ENCODE data around the gene FKRP. TPM values are rescaled to one million over a fixed set of nuclear protein-coding genes. Genes with fewer than 3 reads are reported as not detected.
A peak's percentile ranks its signal among the peaks of the same experiment; 100 is the strongest.

FKRP gene
- total and polyA plus RNA-seq, 9 donors: 10.7 to 24.4 (median 18.7) TPM

DNA sequence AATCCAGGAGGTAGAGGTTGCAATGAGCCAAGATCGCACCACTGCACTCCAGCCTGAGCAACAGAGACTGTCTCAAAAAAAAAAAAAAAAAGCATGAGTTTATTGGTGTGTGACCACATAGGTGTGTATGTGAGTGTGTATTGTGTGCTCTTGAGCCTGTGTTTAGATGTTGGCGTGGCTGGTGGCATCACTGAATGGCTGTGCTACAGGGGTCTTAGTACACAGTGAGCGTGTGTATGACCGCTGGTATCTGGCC, 40.1 kb downstream of the FKRP start:
- WGBS, 3 donors: 31 to 47% (median 36%) methylated on average over 4 of the region's 4 CpGs
- Histone ChIP-seq H3K9me3 (no peaks in the 10 kb centered on the region), H3K27ac (peak overlapping the region in 1 of 2 donors; percentile 90), H3K4me1 (ENCODE audit: insufficient read depth) (peaks cover 20% of the 10 kb centered on the region), H3K4me3 (peak overlapping the region; percentile 92), H3K27me3 (no peaks in the 10 kb centered on the region), H3K36me3 (no peaks in the 10 kb centered on the region)
- TF ChIP-seq POLR2A (IDR thresholded peaks at IDR 0.05): no peak
- no peak for TF ChIP-seq CTCF (IDR thresholded peaks at IDR 0.05)
- no peak for TF ChIP-seq EP300 (IDR thresholded peaks at IDR 0.05)
- intact Hi-C loops (cut with DNase I): no loop called here
- no peak for DNase-seq

DNA sequence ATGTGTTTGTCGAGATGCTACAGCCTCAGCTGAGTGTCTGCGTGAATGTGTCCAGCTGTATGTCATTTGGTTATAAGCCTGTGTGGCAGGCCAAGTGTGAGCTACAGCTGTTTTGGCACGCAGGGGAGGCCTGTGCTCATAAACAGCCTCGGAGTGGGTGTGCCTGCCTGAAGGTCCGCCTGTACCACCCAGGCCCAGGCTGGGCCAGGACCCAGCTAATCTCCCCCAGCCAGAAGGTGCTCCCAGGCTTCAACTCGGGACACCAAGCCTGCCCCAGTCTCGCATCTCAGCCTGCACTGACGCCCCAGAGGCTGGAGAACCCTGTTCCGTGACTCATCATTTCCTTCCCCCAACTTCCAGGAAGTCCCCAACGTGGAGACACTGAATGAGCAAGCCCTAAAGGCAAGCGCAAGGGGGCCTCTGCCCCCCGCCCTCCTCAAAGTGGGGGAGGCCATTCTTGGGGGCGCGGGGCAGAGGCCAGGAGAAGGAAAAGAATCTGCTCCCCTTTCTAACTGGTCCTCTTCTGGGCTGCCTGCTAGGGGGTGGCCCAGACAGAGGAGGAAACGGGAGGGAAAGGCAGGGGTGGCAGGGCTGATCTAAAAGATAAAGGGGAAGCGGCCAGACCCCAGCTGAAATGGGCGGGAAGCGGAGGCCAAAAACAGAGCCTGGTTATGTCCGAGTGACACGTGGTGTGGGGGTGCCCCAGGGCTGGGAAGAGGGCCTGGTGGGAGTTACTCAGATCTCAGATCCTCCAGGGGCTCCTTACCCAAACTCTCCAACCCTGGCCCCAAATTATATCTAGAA, 40.6 kb downstream of the FKRP start:
- Histone ChIP-seq H3K9me3 (no peaks in the 10 kb centered on the region), H3K4me3 (peak overlapping the region; percentile 92), H3K36me3 (no peaks in the 10 kb centered on the region), H3K27me3 (no peaks in the 10 kb centered on the region), H3K4me1 (ENCODE audit: insufficient read depth) (peaks cover 20% of the 10 kb centered on the region), H3K27ac (peak overlapping the region; percentile 82 to 90)
- 3 to 7% (median 5%) methylated on average over 20 of the region's 20 CpGs for WGBS, 3 donors
- TF ChIP-seq POLR2A (IDR thresholded peaks at IDR 0.05) (no peak), CTCF (IDR thresholded peaks at IDR 0.05) (no peak), EP300 (IDR thresholded peaks at IDR 0.05) (peak; percentile 29)
- intact Hi-C loops (cut with DNase I): no loop called here
- peak; percentile 68 to 83 (median 71) for DNase-seq

- Histone ChIP-seq H3K27ac (peak overlapping the region; percentile 82 to 90), H3K36me3 (no peaks in the 10 kb centered on the region), H3K27me3 (no peaks in the 10 kb centered on the region), H3K9me3 (no peaks in the 10 kb centered on the region), H3K4me1 (ENCODE audit: insufficient read depth) (peaks cover 20% of the 10 kb centered on the region), H3K4me3 (peak overlapping the region; percentile 92)
- TF ChIP-seq EP300 (IDR thresholded peaks at IDR 0.05): no peak
- TF ChIP-seq POLR2A (IDR thresholded peaks at IDR 0.05): no peak
- no peak for TF ChIP-seq CTCF (IDR thresholded peaks at IDR 0.05)
- WGBS, 3 donors: 1 to 2% (median 2%) methylated on average over 5 of the region's 5 CpGs
- intact Hi-C loops (cut with DNase I): no loop called here
- DNase-seq: no peak
These were observed 41.1 kb downstream of the FKRP start for GRCh38 chr19:46787040-46787330.

DNA sequence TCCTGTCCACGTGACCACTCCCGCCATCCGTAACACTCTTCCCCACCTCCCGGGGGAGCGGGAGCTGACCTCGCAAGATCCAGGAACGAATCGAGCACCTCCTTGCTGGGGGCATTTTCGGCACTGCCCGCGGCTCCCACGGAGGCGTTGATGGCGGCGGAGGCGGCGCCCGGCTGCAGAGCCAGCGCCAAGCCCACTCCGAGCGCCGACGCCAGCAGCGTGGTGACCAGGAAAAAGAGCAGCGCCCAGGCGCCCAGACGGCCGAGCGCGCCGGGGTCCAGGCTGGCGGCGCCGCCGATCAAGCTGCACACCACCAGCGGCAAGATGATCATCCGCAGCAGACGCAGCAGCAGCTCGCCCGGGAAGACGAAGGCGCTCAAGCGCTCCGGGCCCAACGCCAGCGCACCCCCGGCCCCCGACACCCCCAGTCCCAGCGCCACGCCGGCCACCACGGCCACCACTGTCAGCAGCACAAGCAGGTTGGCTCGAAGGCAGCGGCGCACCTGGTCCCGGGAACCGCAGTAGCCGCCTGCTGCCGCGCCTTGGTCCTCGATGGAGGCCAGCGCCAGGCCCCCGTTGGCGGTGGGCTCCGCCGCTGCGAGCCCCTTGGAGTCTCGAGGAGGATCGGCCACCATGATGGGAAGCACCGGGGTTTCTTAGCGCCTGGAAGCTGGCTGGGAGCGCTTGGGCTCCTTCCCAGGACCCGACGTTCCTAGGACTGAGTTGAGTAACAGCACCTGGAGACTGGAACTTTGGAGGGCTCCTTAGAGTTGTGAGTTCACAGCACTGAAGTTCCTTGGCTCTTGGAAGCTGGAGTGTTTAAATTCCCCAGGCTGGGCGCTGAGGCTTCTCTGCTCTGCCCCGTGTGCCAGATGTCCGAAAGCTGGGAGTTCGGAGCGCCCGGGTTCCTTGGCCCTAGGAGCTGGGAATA, 41.7 kb downstream of the FKRP start:
- 0 to 2% (median 1%) methylated on average over 55 to 80 of the region's 80 CpGs for WGBS, 3 donors
- peaks cover 18% of the 10 kb centered on the region for H3K4me1 ChIP-seq (ENCODE audit: insufficient read depth)
- intact Hi-C loops (cut with DNase I): no loop called here

More for the DNA sequence above, 41.7 kb downstream of the FKRP start:
- Histone ChIP-seq H3K9me3 (no peaks in the 10 kb centered on the region), H3K27me3 (no peaks in the 10 kb centered on the region), H3K27ac (peak overlapping the region; percentile 82 to 90), H3K36me3 (no peaks in the 10 kb centered on the region), H3K4me3 (peak overlapping the region; percentile 92)
- TF ChIP-seq EP300 (IDR thresholded peaks at IDR 0.05): no peak
- no peak for TF ChIP-seq POLR2A (IDR thresholded peaks at IDR 0.05)
- peak; percentile 73 to 80 (median 73) for DNase-seq

Measured in ovary (tissue), 9 donors.